Endothelial cell of umbilical vein (primary cell): ENCODE data around the gene TBC1D4. TPM values are rescaled to one million over a fixed set of nuclear protein-coding genes. Genes with fewer than 3 reads are reported as not detected.

Source experiments
- BruUV-seq: library from RNA; stranded (reverse); fragments of 400-500 nt; replicated peaks from 2 replicates; lab custom pipeline; 2021; lab: Mats Ljungman, UMichigan
- CTCF ChIA-PET: fragments of 300-600, 350-600 bp; sonication (Branson Sonifier 250); formaldehyde crosslinking; loops from one replicate; lab custom pipeline; 2021; ENCODE audit warnings: antibody characterized with exemption, inconsistent platforms; lab: Charles Lee
- POLR2A ChIA-PET: fragments of 300-600, 350-600 bp; sonication (Branson Sonifier 250); formaldehyde crosslinking; loops from one replicate; lab custom pipeline; 2021; ENCODE audit warnings: antibody characterized with exemption, inconsistent platforms; lab: Charles Lee
- DNase-seq: peaks from one replicate; pipeline ENCODE4 v3.0.0-alpha.2; 2011; ENCODE audit warnings: low read depth, low spot score
- FAIRE-seq: peaks from 2 replicates; lab custom pipeline; 2011; peaks lifted over from hg19 to GRCh38; lab: Jason Lieb, UNC
- H2AFZ ChIP-seq: 2 replicates; pipeline ENCODE4 v1.6.0; 2012; ENCODE audit warnings: low read depth, low read length, control low read depth, inconsistent platforms
- H3K27ac ChIP-seq: 2 replicates; pipeline ENCODE4 v1.5.1; 2011; ENCODE audit warnings: low read depth, mild to moderate bottlenecking, control low read depth, low read length, moderate library complexity; ENCODE audit not compliant: insufficient read depth
- H3K27me3 ChIP-seq, 2 experiments: 2 replicates each; pipeline versions ENCODE4 v1.6.0 to v1.6.1; 2011; ENCODE audit warnings: low read length in 2 of 2, mixed read lengths in 1 of 2; ENCODE audit not compliant: control insufficient read depth in 2 of 2, insufficient read depth in 2 of 2
- H3K36me3 ChIP-seq, 2 experiments: 2 replicates in 1 of 2; 3 replicates in 1 of 2; pipeline ENCODE4 v1.5.1; 2011; ENCODE audit warnings: low read length in 2 of 2, mild to moderate bottlenecking in 1 of 2, moderate library complexity in 1 of 2; ENCODE audit not compliant: control insufficient read depth in 2 of 2, insufficient read depth in 2 of 2; ENCODE audit errors: extremely low read depth in 1 of 2
- H3K4me1 ChIP-seq: 3 replicates; pipeline ENCODE4 v1.5.1; 2011; ENCODE audit warnings: mild to moderate bottlenecking, low read length; ENCODE audit not compliant: control insufficient read depth, insufficient read depth; ENCODE audit errors: extremely low read depth
- H3K4me2 ChIP-seq: 2 replicates; pipeline ENCODE4 v1.6.1; 2011; ENCODE audit warnings: low read length, control low read depth, mixed read lengths; ENCODE audit not compliant: insufficient read depth
- H3K4me3 ChIP-seq, 3 experiments: fragments of 200-600 bp in 1 of 3; sonication (generic), shearing (Covaris generic) in 1 of 3; replicated peaks in 1 of 3; 2 replicates each; pipeline ENCODE4 v1.5.1; 2011 to 2016; ENCODE audit warnings: control low read depth in 3 of 3, low read length in 3 of 3, mild to moderate bottlenecking in 2 of 3, inconsistent platforms in 1 of 3, low read depth in 1 of 3, moderate library complexity in 1 of 3; ENCODE audit not compliant: insufficient read depth in 1 of 3
- H3K79me2 ChIP-seq: 2 replicates; pipeline ENCODE4 v1.6.0; 2012; ENCODE audit warnings: low read length, inconsistent platforms; ENCODE audit not compliant: control insufficient read depth, insufficient read depth
- H3K9ac ChIP-seq: replicated peaks from 2 replicates; pipeline ENCODE3; 2011; ENCODE audit warnings: low read length, control low read depth; ENCODE audit not compliant: insufficient read depth; ENCODE audit errors: extremely low read depth
- H3K9me1 ChIP-seq: replicated peaks from 3 replicates; pipeline ENCODE4 v1.6.0; 2011; ENCODE audit warnings: mild to moderate bottlenecking, low read length; ENCODE audit not compliant: control insufficient read depth, insufficient read depth; ENCODE audit errors: extremely low read depth
- H3K9me3 ChIP-seq: replicated peaks from 2 replicates; pipeline ENCODE4 v1.5.1; 2012; ENCODE audit warnings: low read length, inconsistent platforms; ENCODE audit not compliant: control insufficient read depth, insufficient read depth
- H4K20me1 ChIP-seq: replicated peaks from 2 replicates; pipeline ENCODE3; 2011; ENCODE audit warnings: mild to moderate bottlenecking, low read length; ENCODE audit not compliant: control insufficient read depth, insufficient read depth; ENCODE audit errors: extremely low read depth
- EZH2 ChIP-seq: IDR thresholded peaks from 2 replicates; pipeline ENCODE4 v1.6.1; 2012; ENCODE audit warnings: borderline replicate concordance, low read depth, mild to moderate bottlenecking, moderate library complexity, low read length, inconsistent platforms; ENCODE audit not compliant: severe bottlenecking
- FOS ChIP-seq: IDR thresholded peaks from 2 replicates; pipeline ENCODE4 v1.6.1; 2011; ENCODE audit warnings: mild to moderate bottlenecking, low read length, moderate library complexity, borderline replicate concordance; ENCODE audit not compliant: insufficient read depth
- GATA2 ChIP-seq: IDR thresholded peaks from 2 replicates; pipeline ENCODE4 v1.7.0; 2011; ENCODE audit warnings: low read depth, mild to moderate bottlenecking, moderate library complexity, mixed read lengths, low read length; ENCODE audit not compliant: insufficient read length, insufficient read depth
- JUN ChIP-seq: IDR thresholded peaks from 2 replicates; pipeline ENCODE4 v1.6.1; 2011; ENCODE audit warnings: borderline replicate concordance, low read depth; ENCODE audit not compliant: insufficient read length, insufficient read depth
- MYC ChIP-seq: IDR thresholded peaks from one replicate; pipeline ENCODE4 v1.6.1; 2011; ENCODE audit warnings: mild to moderate bottlenecking, low read depth, low read length
- POLR2A ChIP-seq: IDR thresholded peaks from 2 replicates; pipeline ENCODE4 v1.6.1; 2012; ENCODE audit warnings: low read depth, mild to moderate bottlenecking, control low read depth, low read length
- POLR2AphosphoS5 ChIP-seq: IDR thresholded peaks from 2 replicates; pipeline ENCODE4 v1.6.1; 2012; ENCODE audit warnings: low read depth, mild to moderate bottlenecking, control low read depth, low read length, moderate library complexity; ENCODE audit not compliant: insufficient read depth
- dilution Hi-C: fragments of 300-500 bp; cut with MboI; formaldehyde crosslinking; loops from one replicate; pipeline ENCODE4 v1.15.0; 2019; ENCODE audit warnings: low sequenced_read_pairs; ENCODE audit not compliant: extremely low pct_ligation_motif_present
- intact Hi-C: fragments of 100-400 bp; cut with micrococcal nuclease; formaldehyde crosslinking; loops from one replicate; pipeline ENCODE4 v1.10.0; 2022
- polyA plus RNA-seq, 4 experiments: library from polyadenylated mRNA; depleted of rRNA in 3 of 4; stranded (reverse) in 3 of 4; unstranded in 1 of 4; fragments of >200 nt; gene quantifications; 2 replicates each; pipeline versions ENCODE4 v1.2.1 to v1.2.3, GENCODE V29; 2011 to 2012; ENCODE audit warnings: missing spikeins in 1 of 4
- total RNA-seq: library from RNA; stranded (reverse); gene quantifications from 2 replicates; pipeline ENCODE4 v1.2.3, GENCODE V29; 2021
- TF ChIP-seq, protein P1 (sequence below): IDR thresholded peaks from 2 replicates; pipeline ENCODE4 v1.6.1; 2011; ENCODE audit not compliant: insufficient read depth, insufficient read length
- TF ChIP-seq, protein P2 (sequence below), 2 donors: IDR thresholded peaks; 1 replicate in 1 of 2; 2 replicates in 1 of 2; pipeline ENCODE4 v1.5.1; 2011; ENCODE audit warnings: low read length in 2 of 2, mild to moderate bottlenecking in 2 of 2, moderate library complexity in 2 of 2, control low read depth in 1 of 2, inconsistent platforms in 1 of 2, low read depth in 1 of 2; ENCODE audit not compliant: insufficient read depth in 1 of 2; ENCODE audit errors: extremely low read depth in 1 of 2

The TBC1D4 gene
- total and polyA plus RNA-seq, 2 donors (not counting 3 experiments of a cell fraction or from before 2014, with no cell fraction given) = 58.3 to 81.0 TPM

DNA sequence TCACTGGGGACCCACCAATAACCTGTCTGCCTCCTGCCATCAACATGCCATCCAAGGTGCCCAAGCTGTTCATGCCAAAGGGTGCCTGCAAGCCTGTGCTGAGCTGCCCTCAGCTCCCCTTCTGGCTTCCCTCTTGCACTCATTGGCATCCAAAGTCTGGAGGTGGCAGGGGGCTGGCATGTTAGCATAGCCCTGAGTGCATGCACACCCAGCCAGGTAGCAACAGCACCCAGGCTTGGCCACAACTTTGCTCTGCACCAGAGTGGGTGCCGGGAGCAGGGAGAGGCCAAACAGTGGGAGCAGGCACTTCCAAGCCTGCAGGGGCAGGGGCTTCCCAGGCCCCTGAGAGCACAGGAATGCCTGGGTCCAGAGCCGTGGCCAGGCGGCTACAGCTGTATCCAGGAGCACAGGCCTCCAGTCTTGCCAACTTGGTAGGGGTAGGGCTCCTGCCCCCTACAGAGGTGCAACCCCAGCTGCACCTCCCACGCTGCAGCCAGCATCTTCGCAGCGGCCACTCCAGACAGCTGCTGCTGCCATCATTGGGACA is 26.1 kb upstream of the TBC1D4 start:
- TF ChIP-seq GATA2 (no peak), POLR2AphosphoS5 (no peak), POLR2A (no peak)

DNA sequence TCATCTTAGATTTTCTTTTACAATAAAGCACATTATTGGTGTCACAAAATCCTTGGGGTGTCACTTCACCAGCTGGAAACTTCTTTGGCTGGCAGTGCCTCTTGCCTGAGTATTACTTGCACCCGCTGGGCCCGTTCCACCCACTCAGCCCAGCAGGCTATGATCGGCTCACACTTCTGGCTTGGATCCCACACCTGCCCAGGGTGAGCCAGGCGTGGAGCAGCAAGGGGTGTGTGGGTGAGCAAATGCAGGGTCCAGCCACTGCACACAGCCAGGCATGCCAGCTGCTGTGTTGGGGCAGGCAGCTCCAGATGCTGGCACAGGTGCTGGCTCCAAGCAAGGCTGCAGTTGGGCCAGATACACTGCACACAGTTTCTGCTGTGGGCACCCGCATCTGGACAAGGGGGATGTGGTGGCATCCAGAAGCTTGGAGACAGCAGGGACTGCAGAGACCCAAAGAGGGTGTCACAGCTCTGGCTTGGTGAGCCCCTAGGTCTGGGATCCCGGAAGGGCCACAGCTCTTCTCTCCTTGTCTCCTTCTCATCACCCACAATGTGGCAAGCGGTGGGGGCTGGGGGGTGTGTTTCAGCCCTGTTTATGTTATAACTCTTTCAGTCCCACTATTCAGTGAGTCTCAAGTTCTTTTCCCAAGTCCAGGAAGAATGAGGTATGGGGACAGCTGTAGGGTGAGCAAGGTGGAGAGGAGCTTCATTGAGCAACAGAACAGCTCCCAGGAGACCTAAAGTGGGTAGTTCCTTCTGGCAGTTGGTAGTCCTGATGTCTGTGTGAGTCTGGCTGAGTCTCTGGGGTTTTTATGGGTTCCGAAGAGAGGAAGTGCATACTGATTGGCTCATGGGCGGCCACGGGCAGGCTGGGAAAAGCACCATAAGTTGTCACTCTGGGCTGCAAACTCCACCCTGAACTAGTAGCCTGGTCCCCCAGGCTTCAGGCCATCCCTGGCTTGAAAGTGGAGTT is 25.3 kb upstream of the TBC1D4 start:
- peaks cover 2% of the 10 kb centered on the region for H3K4me1 ChIP-seq
- CTCF ChIA-PET = no interaction called here
- DNase-seq (no peak), FAIRE-seq (no peak)
- no peaks in the 10 kb centered on the region for H3K36me3 ChIP-seq
- H3K79me2 ChIP-seq = no peaks in the 10 kb centered on the region
- intact Hi-C loops (no loop called here), dilution Hi-C loops (no loop called here)
- H3K9me1 ChIP-seq = no peaks in the 10 kb centered on the region
- H3K4me2 ChIP-seq = no peak overlapping the region
- BruUV-seq = no TSS peak
- H3K9ac ChIP-seq = no peak overlapping the region
- POLR2A ChIA-PET = no interaction called here
- H3K27ac ChIP-seq = no peak overlapping the region
- H4K20me1 ChIP-seq = no peaks in the 10 kb centered on the region
- TF ChIP-seq POLR2AphosphoS5 (no peak), POLR2A (no peak), FOS (no peak), JUN (no peak), GATA2 (no peak), EZH2 (no peak), MYC (no peak)
- TF ChIP-seq, protein P1, sequence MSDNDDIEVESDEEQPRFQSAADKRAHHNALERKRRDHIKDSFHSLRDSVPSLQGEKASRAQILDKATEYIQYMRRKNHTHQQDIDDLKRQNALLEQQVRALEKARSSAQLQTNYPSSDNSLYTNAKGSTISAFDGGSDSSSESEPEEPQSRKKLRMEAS = no peak
- TF ChIP-seq, protein P2, sequence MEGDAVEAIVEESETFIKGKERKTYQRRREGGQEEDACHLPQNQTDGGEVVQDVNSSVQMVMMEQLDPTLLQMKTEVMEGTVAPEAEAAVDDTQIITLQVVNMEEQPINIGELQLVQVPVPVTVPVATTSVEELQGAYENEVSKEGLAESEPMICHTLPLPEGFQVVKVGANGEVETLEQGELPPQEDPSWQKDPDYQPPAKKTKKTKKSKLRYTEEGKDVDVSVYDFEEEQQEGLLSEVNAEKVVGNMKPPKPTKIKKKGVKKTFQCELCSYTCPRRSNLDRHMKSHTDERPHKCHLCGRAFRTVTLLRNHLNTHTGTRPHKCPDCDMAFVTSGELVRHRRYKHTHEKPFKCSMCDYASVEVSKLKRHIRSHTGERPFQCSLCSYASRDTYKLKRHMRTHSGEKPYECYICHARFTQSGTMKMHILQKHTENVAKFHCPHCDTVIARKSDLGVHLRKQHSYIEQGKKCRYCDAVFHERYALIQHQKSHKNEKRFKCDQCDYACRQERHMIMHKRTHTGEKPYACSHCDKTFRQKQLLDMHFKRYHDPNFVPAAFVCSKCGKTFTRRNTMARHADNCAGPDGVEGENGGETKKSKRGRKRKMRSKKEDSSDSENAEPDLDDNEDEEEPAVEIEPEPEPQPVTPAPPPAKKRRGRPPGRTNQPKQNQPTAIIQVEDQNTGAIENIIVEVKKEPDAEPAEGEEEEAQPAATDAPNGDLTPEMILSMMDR (IDR thresholded peaks at IDR 0.05; ENCODE audit: extremely low read depth in 1 of 2, insufficient read depth in 1 of 2, low read depth in 1 of 2, low read length in 2 of 2) = no peak
- no peaks in the 10 kb centered on the region for H3K9me3 ChIP-seq
- peaks cover 0 to 2% of the 10 kb centered on the region in 2 experiments for H3K27me3 ChIP-seq
- H2AFZ ChIP-seq = no peak overlapping the region
- H3K4me3 ChIP-seq = no peak overlapping the region

More for the DNA sequence above, 26.1 kb upstream of the TBC1D4 start:
- Histone ChIP-seq H3K4me2 (no peak overlapping the region), H3K4me3 (no peak overlapping the region), H3K4me1 (peaks cover 2% of the 10 kb centered on the region), H2AFZ (no peak overlapping the region), H3K27me3 (peaks cover 0 to 2% of the 10 kb centered on the region in 2 experiments), H3K79me2 (no peaks in the 10 kb centered on the region), H3K9ac (no peak overlapping the region), H3K9me1 (no peaks in the 10 kb centered on the region), H4K20me1 (no peaks in the 10 kb centered on the region), H3K9me3 (no peaks in the 10 kb centered on the region), H3K36me3 (no peaks in the 10 kb centered on the region), H3K27ac (no peak overlapping the region)
- DNase-seq = no peak
- no peak for FAIRE-seq
- ChIA-PET CTCF (no interaction called here), POLR2A (no interaction called here)
- intact Hi-C loops = no loop called here
- no TSS peak for BruUV-seq
- dilution Hi-C loops = no loop called here
